Mononuclear cell (primary cell): ENCODE data around the gene AFTPH. TPM values are rescaled to one million over a fixed set of nuclear protein-coding genes. Genes with fewer than 3 reads are reported as not detected.

ENCODE experiments used
- total RNA-seq: library from RNA; depleted of rRNA; stranded (reverse); fragments of >200 nt; gene quantifications from one replicate; pipeline ENCODE4 v1.2.3, GENCODE V29; 2012

AFTPH gene
- total RNA-seq, 1 donor, result 87.1 TPM

Other genes with a start within 250 kb of the AFTPH start
- 11.6 TPM for gene LGALSL, start 70.2 kb upstream of the AFTPH start, total RNA-seq
- gene SERTAD2, start 129.6 kb downstream of the AFTPH start, total RNA-seq, result 45.4 TPM